MM.1S (cell line): ENCODE results near the gene BAG2.

Experiments
- CTCF ChIP-seq: fragments of 300-600 bp; sonication (generic); IDR thresholded peaks from 2 replicates; pipeline ENCODE4 v1.5.1; 2016; ENCODE audit warnings: antibody characterized with exemption, low read length, mixed read lengths
- EZH2 ChIP-seq: fragments of 300-600 bp; sonication (generic); optimal IDR thresholded peaks from 2 replicates; pipeline ENCODE3; 2017; ENCODE audit warnings: low read depth, mild to moderate bottlenecking, antibody characterized with exemption, low read length, mixed read lengths
- EZH2phosphoT487 ChIP-seq: fragments of 300-600 bp; sonication (generic); IDR thresholded peaks from 2 replicates; pipeline ENCODE4 v1.6.1; 2018; ENCODE audit warnings: antibody characterized with exemption, low read length

- TF ChIP-seq CTCF (no peak), EZH2phosphoT487 (no peak), EZH2 (no peak)
Measured at GRCh38 chr6:57201718-57202117, 29.6 kb downstream of the BAG2 start.
